Neural crest cell (in vitro differentiated cells): ENCODE results near the gene DNAH17. TPM values are rescaled to one million over a fixed set of nuclear protein-coding genes. Genes with fewer than 3 reads are reported as not detected.

ENCODE experiments used
- DNase-seq: peaks from one replicate; pipeline ENCODE4 v3.0.0; 2021; ENCODE audit warnings: low read depth, mixed read lengths, low spot score
- H3K27ac Mint-ChIP-seq: one replicate; pipeline ENCODE4 v1.8.0; 2021; ENCODE audit warnings: mild to moderate bottlenecking, mixed read lengths; ENCODE audit not compliant: unreplicated experiment
- H3K27me3 Mint-ChIP-seq: 2 replicates; pipeline ENCODE4 v1.8.0; 2021; ENCODE audit warnings: low read depth, mild to moderate bottlenecking, mixed read lengths
- H3K36me3 Mint-ChIP-seq: 2 replicates; pipeline ENCODE4 v1.8.0; 2021; ENCODE audit warnings: low read depth, mild to moderate bottlenecking, mixed read lengths
- H3K4me1 Mint-ChIP-seq: 2 replicates; pipeline ENCODE4 v1.8.0; 2021; ENCODE audit warnings: mixed read lengths
- H3K4me3 Mint-ChIP-seq: one replicate; pipeline ENCODE4 v1.8.0; 2021; ENCODE audit warnings: mild to moderate bottlenecking, mixed read lengths
- H3K9me3 Mint-ChIP-seq: 2 replicates; pipeline ENCODE4 v1.8.0; 2021; ENCODE audit warnings: mixed read lengths
- total RNA-seq: library from RNA; stranded (reverse); gene quantifications from 2 replicates; pipeline ENCODE4 v1.2.1, GENCODE V29; 2021
- TF ChIP-seq, protein P1 (sequence below): fragments of 200-600 bp; sonication (generic); conservative IDR thresholded peaks from 2 replicates; pipeline ENCODE4 v1.5.0; 2021; ENCODE audit warnings: antibody characterized with exemption, mild to moderate bottlenecking

The DNAH17 gene
- total RNA-seq, 1 donor from 2014 or later = 0.09 TPM

DNA sequence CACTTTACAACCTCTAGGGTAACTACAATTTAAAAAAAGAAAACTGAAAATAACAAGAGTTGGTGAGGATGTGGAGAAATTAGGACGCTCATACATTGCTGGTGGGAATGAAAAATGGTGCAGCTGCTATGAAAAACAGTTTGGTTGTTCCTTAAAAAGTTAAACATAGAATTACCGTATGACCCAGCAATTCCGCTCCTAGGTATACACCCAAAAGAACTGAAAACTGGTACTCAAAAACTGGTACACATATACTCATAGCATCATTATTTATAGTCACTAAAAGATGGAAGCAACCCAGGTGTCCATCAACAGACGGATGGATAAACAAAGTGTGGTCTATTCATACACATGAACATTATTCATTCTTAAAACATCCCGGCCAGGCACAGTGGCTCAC lies 42.9 kb upstream of the DNAH17 start:
- H3K27ac Mint-ChIP-seq = no peak overlapping the region
- DNase-seq = no peak
- no peaks in the 10 kb centered on the region for H3K9me3 Mint-ChIP-seq
- no peaks in the 10 kb centered on the region for H3K27me3 Mint-ChIP-seq
- no peak overlapping the region for H3K4me3 Mint-ChIP-seq
- TF ChIP-seq, protein P1, sequence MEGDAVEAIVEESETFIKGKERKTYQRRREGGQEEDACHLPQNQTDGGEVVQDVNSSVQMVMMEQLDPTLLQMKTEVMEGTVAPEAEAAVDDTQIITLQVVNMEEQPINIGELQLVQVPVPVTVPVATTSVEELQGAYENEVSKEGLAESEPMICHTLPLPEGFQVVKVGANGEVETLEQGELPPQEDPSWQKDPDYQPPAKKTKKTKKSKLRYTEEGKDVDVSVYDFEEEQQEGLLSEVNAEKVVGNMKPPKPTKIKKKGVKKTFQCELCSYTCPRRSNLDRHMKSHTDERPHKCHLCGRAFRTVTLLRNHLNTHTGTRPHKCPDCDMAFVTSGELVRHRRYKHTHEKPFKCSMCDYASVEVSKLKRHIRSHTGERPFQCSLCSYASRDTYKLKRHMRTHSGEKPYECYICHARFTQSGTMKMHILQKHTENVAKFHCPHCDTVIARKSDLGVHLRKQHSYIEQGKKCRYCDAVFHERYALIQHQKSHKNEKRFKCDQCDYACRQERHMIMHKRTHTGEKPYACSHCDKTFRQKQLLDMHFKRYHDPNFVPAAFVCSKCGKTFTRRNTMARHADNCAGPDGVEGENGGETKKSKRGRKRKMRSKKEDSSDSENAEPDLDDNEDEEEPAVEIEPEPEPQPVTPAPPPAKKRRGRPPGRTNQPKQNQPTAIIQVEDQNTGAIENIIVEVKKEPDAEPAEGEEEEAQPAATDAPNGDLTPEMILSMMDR = no peak
- H3K4me1 Mint-ChIP-seq = no peaks in the 10 kb centered on the region
- no peaks in the 10 kb centered on the region for H3K36me3 Mint-ChIP-seq

DNA sequence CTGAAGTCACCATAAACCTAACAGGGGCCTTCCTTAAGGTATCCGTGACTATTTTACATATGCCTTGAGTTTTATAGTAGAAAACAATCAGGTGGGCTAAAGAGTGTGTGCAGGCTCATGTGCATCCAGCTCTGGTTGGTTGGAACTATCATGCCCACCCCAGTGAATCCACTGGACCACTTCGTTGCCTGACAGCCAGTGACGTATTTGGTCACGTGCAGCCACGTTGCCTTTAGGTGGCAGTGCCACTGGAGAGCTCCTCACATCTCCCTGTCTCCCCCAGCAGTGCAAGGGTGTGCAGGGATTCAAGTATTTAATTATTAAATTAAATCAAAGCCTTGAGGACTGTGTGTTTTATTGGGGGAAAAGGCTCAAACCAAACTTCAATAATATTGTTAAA lies 42.1 kb upstream of the DNAH17 start:
- Mint-ChIP-seq H3K27me3 (no peaks in the 10 kb centered on the region), H3K9me3 (no peaks in the 10 kb centered on the region), H3K36me3 (no peaks in the 10 kb centered on the region), H3K27ac (no peak overlapping the region), H3K4me1 (no peaks in the 10 kb centered on the region), H3K4me3 (no peak overlapping the region)
- TF ChIP-seq, protein P1 = no peak
- DNase-seq = no peak

DNA sequence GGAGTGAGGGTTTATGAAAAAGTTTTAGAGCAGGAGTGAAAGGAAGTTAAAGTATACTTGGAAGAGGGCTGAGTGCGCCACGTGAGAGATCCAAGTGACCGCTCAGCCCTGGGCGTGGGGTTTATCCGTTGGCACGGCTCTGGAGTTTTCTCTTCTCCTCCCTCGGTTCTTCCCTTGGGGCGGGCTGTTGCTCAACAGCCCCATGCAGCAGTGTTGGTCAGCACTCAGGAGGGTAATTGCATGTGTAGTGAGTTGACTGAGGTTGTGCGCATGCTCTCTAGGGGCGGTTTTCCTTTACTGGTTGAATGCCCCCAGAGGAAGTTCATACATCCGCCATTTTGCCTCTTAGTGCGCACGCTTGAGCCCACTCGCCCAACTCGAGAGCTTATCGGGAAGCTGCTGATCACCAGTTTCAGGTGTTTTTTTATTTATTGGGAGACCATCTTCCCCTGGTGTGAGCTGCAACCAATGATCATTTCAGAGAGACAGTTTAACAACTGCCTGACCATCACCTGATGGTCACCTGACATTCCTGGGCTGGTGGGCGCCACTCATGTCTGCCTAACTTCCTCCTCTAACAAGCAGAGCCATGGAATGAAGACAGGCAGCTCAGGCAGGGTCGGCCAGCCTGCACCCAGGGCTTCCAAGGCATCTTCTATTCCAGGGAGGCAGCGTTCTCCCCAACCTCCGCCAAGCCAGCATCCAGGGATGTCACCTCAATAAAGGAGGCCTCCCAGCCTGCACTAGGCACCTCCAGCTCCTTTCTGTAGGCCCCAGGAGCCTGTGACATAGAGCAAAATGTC lies 41.3 kb upstream of the DNAH17 start:
- TF ChIP-seq, protein P1 = no peak
- H3K4me3 Mint-ChIP-seq = no peak overlapping the region
- no peak overlapping the region for H3K27ac Mint-ChIP-seq
- DNase-seq = no peak
- H3K36me3 Mint-ChIP-seq = no peaks in the 10 kb centered on the region
- H3K9me3 Mint-ChIP-seq = no peaks in the 10 kb centered on the region
- H3K27me3 Mint-ChIP-seq = no peaks in the 10 kb centered on the region
- no peaks in the 10 kb centered on the region for H3K4me1 Mint-ChIP-seq

DNA sequence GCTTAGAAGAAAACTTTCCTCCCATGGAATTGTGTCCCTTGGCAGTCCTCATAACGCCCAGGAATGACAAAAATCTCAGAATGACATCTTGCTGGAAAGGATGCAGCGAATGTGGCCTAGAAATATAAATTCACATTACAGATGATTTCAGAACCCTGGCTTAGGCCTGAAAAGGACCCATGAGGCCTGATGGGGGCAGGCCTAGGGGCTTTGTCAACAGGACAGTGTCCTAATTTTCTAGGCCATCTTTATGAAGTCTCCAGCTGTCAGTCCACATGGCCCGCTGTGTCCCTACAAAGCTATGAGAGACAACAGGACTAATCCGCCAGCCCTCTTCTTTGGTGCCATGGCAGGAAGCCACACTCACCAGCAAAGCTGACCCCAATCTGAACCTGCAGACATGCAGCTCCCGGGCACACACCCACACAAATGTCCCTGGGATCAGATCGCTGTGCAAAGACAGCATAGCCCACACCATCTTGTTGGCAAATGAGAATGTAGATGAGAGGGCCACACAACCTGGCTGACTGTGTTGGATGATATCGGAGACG lies 40.4 kb upstream of the DNAH17 start:
- no peaks in the 10 kb centered on the region for H3K4me1 Mint-ChIP-seq
- H3K36me3 Mint-ChIP-seq = no peaks in the 10 kb centered on the region
- no peak overlapping the region for H3K4me3 Mint-ChIP-seq
- TF ChIP-seq, protein P1 = no peak
- no peaks in the 10 kb centered on the region for H3K9me3 Mint-ChIP-seq
- H3K27ac Mint-ChIP-seq = no peak overlapping the region
- DNase-seq = no peak
- no peaks in the 10 kb centered on the region for H3K27me3 Mint-ChIP-seq

DNA sequence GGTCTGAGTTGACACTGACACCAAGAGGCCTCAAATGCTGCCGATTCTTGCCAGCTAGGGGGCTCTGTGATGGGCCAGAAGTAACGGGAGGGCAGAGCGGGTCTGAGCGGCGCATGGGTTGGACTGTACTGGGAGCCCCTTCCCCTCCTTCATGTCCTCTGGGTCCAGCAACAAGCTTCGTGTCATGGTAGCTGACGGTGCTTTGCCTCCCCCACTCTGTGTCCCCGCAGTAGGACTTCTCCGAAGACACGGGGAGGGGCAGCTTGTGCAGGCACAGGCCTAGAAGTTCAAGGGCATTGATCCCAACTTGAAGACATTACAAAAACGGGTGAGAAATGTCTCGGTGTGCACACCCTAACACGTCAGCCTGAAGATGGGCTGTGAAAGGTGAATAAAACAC lies 39.8 kb upstream of the DNAH17 start:
- Mint-ChIP-seq H3K4me1 (no peaks in the 10 kb centered on the region), H3K9me3 (no peaks in the 10 kb centered on the region), H3K27ac (no peak overlapping the region), H3K4me3 (no peak overlapping the region), H3K27me3 (no peaks in the 10 kb centered on the region), H3K36me3 (no peaks in the 10 kb centered on the region)
- DNase-seq = no peak
- TF ChIP-seq, protein P1 = no peak
